Measurements from ENCODE around the gene ZC3H12A.

The ZC3H12A gene

GRCh38 chr1:37533317-37534093 lies 59.1 kb downstream of the ZC3H12A start:
- Histone ChIP-seq H3K27ac (peak overlapping the region in 1 of 2 donors; percentile 42), H3K4me3 (no peak overlapping the region)
- DNase-seq (ENCODE audit: low spot score) = no peak
- TF ChIP-seq, protein P1, sequence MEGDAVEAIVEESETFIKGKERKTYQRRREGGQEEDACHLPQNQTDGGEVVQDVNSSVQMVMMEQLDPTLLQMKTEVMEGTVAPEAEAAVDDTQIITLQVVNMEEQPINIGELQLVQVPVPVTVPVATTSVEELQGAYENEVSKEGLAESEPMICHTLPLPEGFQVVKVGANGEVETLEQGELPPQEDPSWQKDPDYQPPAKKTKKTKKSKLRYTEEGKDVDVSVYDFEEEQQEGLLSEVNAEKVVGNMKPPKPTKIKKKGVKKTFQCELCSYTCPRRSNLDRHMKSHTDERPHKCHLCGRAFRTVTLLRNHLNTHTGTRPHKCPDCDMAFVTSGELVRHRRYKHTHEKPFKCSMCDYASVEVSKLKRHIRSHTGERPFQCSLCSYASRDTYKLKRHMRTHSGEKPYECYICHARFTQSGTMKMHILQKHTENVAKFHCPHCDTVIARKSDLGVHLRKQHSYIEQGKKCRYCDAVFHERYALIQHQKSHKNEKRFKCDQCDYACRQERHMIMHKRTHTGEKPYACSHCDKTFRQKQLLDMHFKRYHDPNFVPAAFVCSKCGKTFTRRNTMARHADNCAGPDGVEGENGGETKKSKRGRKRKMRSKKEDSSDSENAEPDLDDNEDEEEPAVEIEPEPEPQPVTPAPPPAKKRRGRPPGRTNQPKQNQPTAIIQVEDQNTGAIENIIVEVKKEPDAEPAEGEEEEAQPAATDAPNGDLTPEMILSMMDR (IDR thresholded peaks at IDR 0.05) = no peak
